NB4 (cell line): ENCODE data around the gene RAB3C.

ENCODE experiments used
- POLR2A ChIP-seq: IDR thresholded peaks from 2 replicates; pipeline ENCODE4 v1.6.1; 2011; ENCODE audit warnings: mild to moderate bottlenecking; ENCODE audit not compliant: insufficient read length; ENCODE audit errors: extremely low read depth
- TF ChIP-seq, protein P1 (sequence below): IDR thresholded peaks from one replicate; pipeline ENCODE4 v1.5.1; 2012; ENCODE audit warnings: low read depth, low read length

DNA sequence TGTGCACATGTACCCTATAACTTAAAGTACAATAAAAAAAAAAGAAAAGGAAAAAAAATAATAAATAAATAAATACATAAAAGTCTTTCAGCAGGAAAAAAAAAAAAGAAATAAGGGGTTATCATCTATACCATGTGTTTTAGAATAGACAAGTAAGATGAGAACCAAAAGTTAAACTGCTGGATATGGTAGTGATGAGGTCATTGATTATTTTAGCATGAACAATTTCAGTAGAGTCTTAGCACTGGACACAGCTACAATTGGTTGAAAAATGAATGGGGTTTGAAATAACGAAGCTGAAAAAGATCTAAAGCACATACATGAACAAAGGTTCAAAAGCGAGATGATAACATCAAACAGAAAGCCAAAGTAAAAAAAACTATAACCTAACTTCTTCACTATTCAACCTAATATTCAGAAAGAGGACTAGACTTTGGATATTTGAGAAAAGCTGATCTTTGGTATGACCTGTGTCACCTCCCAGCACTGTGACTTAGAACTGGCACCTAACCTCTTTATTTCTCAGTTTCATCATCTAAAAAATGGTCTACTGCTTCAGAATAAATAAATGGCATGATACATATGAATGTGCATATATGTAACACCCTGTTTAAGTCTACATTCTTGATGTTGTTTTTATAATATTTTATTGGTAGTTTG is 133.3 kb downstream of the RAB3C start:
- no peak for TF ChIP-seq POLR2A
- TF ChIP-seq, protein P1, sequence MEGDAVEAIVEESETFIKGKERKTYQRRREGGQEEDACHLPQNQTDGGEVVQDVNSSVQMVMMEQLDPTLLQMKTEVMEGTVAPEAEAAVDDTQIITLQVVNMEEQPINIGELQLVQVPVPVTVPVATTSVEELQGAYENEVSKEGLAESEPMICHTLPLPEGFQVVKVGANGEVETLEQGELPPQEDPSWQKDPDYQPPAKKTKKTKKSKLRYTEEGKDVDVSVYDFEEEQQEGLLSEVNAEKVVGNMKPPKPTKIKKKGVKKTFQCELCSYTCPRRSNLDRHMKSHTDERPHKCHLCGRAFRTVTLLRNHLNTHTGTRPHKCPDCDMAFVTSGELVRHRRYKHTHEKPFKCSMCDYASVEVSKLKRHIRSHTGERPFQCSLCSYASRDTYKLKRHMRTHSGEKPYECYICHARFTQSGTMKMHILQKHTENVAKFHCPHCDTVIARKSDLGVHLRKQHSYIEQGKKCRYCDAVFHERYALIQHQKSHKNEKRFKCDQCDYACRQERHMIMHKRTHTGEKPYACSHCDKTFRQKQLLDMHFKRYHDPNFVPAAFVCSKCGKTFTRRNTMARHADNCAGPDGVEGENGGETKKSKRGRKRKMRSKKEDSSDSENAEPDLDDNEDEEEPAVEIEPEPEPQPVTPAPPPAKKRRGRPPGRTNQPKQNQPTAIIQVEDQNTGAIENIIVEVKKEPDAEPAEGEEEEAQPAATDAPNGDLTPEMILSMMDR = no peak
